HG02840 (cell line): ENCODE data around the gene HCAR2.
"Not testable (repeated sequence)": the region's sequence is repeated elsewhere in the genome, so short reads cannot be mapped to it uniquely, and the experiment has no call there.

Experiments used
- ATAC-seq: cut with Tn5 transposase; IDR thresholded peaks from one replicate; pipeline ENCODE4 v1.9.1; 2021; ENCODE audit warnings: mild to moderate bottlenecking, moderate library complexity, moderate number of reproducible peaks; ENCODE audit not compliant: unreplicated experiment, low FRiP score

The HCAR2 gene

GRCh38 chr12:122702890-122703611, at the start of gene HCAR2:
HCAR2 (minus strand) TSS chr12:122703357; CDS start chr12:122703283, 74 bp downstream.
- not testable (repeated sequence) for ATAC-seq

- ATAC-seq: peak; percentile 94
These were observed 49.5 kb upstream of the HCAR2 start, which contains the start of gene DENR for GRCh38 chr12:122752464-122753318. DENR (plus strand) TSS chr12:122752824; CDS start chr12:122753702, 878 bp downstream.

- ATAC-seq: not testable (repeated sequence)
These were observed 47.8 kb upstream of the HCAR2 start for GRCh38 chr12:122750781-122751515.

GRCh38 chr12:122749569-122750332, 46.6 kb upstream of the HCAR2 start:
- ATAC-seq: no peak

GRCh38 chr12:122747224-122748135, 44.3 kb upstream of the HCAR2 start:
- no peak for ATAC-seq

- no peak for ATAC-seq
These were observed 40.9 kb upstream of the HCAR2 start for GRCh38 chr12:122743895-122744525.

- ATAC-seq: no peak
These were observed 37.2 kb upstream of the HCAR2 start for GRCh38 chr12:122740351-122740750.

GRCh38 chr12:122738571-122738970, 35.4 kb upstream of the HCAR2 start:
- no peak for ATAC-seq

- no peak for ATAC-seq
These were observed 29.5 kb upstream of the HCAR2 start for GRCh38 chr12:122732611-122733010.

- ATAC-seq: no peak
These were observed 29.0 kb upstream of the HCAR2 start for GRCh38 chr12:122732170-122732569.

- no peak for ATAC-seq
These were observed 27.3 kb upstream of the HCAR2 start, which contains the start of gene HCAR1 for GRCh38 chr12:122730215-122731014. HCAR1 (minus strand) TSS chr12:122730844; CDS start chr12:122730339, 505 bp downstream.

- ATAC-seq: no peak
These were observed 26.5 kb upstream of the HCAR2 start for GRCh38 chr12:122729583-122730214.

GRCh38 chr12:122726080-122726558, 23.0 kb upstream of the HCAR2 start:
- no peak for ATAC-seq

- ATAC-seq: no peak
These were observed 22.4 kb upstream of the HCAR2 start for GRCh38 chr12:122725452-122726079.

- ATAC-seq: no peak
These were observed 21.6 kb upstream of the HCAR2 start for GRCh38 chr12:122724641-122725243.

GRCh38 chr12:122722387-122722786, 19.2 kb upstream of the HCAR2 start:
- ATAC-seq: no peak
